CD4-positive, alpha-beta T cell treated with Interleukin-6 for 4 hours (primary cell): ENCODE measurements around the gene PRKACB.
"Not testable (repeated sequence)": the region's sequence is repeated elsewhere in the genome, so short reads cannot be mapped to it uniquely, and the experiment has no call there.

Source experiments
- DNase-seq: peaks from one replicate; pipeline ENCODE4 v3.0.0-alpha.2; 2020; ENCODE audit warnings: mixed read lengths

Gene PRKACB

GRCh38 chr1:84272401-84272800, 128.3 kb downstream of the PRKACB start:
- DNase-seq = no peak

- no peak for DNase-seq
Observed at GRCh38 chr1:84277343-84278059, 133.4 kb downstream of the PRKACB start.

GRCh38 chr1:84278905-84279304, 134.8 kb downstream of the PRKACB start:
- no peak for DNase-seq

GRCh38 chr1:84280912-84281311, 136.8 kb downstream of the PRKACB start:
- no peak for DNase-seq

DNA sequence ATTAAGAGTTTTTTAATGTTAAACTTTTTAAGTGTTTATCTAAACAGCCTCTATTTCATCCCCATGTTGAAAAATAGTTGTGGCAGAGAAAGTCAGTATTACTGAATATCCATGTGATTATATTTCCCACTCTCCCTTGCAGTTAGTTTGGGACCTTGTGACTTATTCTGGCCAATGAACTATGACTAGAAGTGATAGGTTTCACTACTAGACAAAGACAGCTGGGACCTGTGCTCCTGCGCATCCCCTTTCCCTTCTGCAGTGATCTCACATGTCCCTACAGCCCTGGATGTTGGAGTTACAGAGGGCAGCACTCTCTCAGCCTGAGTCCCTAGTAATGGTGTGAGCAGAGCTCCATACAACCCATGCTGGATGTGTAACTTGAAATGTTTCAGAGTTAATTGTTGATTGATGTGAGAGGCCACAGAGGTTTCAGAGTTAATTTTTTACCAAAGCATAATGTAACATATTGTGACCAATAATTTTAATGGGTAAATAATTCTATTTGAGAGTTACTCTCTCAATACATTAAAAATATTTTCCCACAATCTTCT, 138.8 kb downstream of the PRKACB start:
- no peak for DNase-seq

GRCh38 chr1:84283381-84283780, 139.3 kb downstream of the PRKACB start:
- no peak for DNase-seq

GRCh38 chr1:84286071-84286470, 142.0 kb downstream of the PRKACB start:
- DNase-seq = no peak

- not testable (repeated sequence) for DNase-seq
Observed at GRCh38 chr1:84287389-84287788, 143.3 kb downstream of the PRKACB start.
